ENCODE measurements around the gene SDHC.

DNA sequence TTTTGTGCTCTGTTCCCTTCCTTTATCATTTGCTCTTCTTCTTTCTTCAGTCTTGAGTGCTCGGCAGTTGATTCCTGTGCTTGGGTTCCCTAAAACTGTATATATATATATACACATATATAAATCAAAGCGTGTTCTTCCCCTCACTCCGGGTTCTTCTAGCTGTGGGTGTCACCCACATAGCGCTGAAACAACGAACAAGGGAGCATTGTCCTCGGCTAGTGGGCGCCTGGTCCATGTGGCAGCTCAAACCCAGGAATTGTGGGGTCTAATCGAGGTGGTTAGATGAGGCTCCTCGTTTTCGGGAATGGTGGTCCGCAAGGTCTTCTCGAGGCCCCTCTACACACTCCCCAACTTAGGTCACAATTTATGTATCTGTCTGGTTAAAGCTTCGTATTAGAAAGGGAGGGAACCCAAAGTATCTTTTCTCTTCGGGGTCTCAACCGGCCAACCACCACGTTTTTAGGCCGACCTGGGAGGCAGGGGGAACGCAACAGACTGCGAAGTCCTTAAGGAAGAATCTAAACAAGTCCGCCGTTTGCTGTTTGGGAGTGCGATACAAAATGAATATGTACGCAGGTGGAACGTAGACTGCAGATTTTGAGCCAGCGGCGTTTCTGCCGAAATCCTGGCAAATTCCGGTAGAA lies 504 bp upstream of the SDHC start:
- TF ChIP-seq EZH2 (IDR thresholded peaks at IDR 0.05; ENCODE audit: insufficient read depth, poor library complexity, severe bottlenecking) (no peak), EZH2phosphoT487 (IDR thresholded peaks at IDR 0.05; ENCODE audit: insufficient read depth, low read depth) (no peak)

All from GM23248 (cell line).